Lung (tissue), 12 donors: ENCODE data around the gene MINDY4B. TPM values are rescaled to one million over a fixed set of nuclear protein-coding genes. Genes with fewer than 3 reads are reported as not detected.
A peak's percentile ranks its signal among the peaks of the same experiment; 100 is the strongest.

Experiments used
- ATAC-seq: fragments of 200-7000 bp; cut with Tn5 transposase; one replicate; pipeline ENCODE4 v1.9.1; 2020; ENCODE audit warnings: moderate number of reproducible peaks; ENCODE audit not compliant: insufficient read depth, low FRiP score
- DNase-seq, 3 donors: peaks; one replicate each; pipeline ENCODE4 v3.0.0-alpha.2; 2013 to 2017
- H3K27ac ChIP-seq, 2 donors: one replicate each; pipeline ENCODE4 v1.5.1; 2013; ENCODE audit warnings: mild to moderate bottlenecking in 2 of 2, moderate library complexity in 2 of 2, control low read depth in 1 of 2, inconsistent platforms in 1 of 2, low read depth in 1 of 2, low read length in 1 of 2
- H3K27me3 ChIP-seq, 3 donors: one replicate each; pipeline ENCODE4 v1.5.1; 2013; ENCODE audit warnings: low read length in 2 of 3; ENCODE audit not compliant: control insufficient read depth in 3 of 3, insufficient read depth in 3 of 3
- H3K36me3 ChIP-seq, 4 donors: one replicate each; pipeline ENCODE4 v1.5.1; 2013; ENCODE audit warnings: low read length in 4 of 4, mild to moderate bottlenecking in 1 of 4, moderate library complexity in 1 of 4; ENCODE audit not compliant: control insufficient read depth in 4 of 4, insufficient read depth in 4 of 4
- H3K4me1 ChIP-seq, 5 donors: one replicate each; pipeline ENCODE4 v1.5.1; 2013; ENCODE audit warnings: low read length in 5 of 5, mild to moderate bottlenecking in 2 of 5, moderate library complexity in 1 of 5; ENCODE audit not compliant: control insufficient read depth in 5 of 5, insufficient read depth in 5 of 5
- H3K4me3 ChIP-seq: one replicate; pipeline ENCODE4 v1.5.1; 2013; ENCODE audit warnings: mild to moderate bottlenecking, control low read depth, moderate library complexity
- H3K9ac ChIP-seq, 2 donors: one replicate each; pipeline ENCODE4 v1.5.1; 2013; ENCODE audit warnings: low read length in 2 of 2, control low read depth in 1 of 2; ENCODE audit not compliant: insufficient read depth in 1 of 2
- H3K9me3 ChIP-seq, 4 donors: one replicate each; pipeline ENCODE4 v1.5.1; 2013; ENCODE audit warnings: low read length in 3 of 4, mild to moderate bottlenecking in 1 of 4, moderate library complexity in 1 of 4; ENCODE audit not compliant: control insufficient read depth in 4 of 4, insufficient read depth in 3 of 4
- CTCF ChIP-seq: IDR thresholded peaks from 2 replicates; pipeline ENCODE4 v1.5.1; 2012; ENCODE audit warnings: mild to moderate bottlenecking; ENCODE audit errors: control extremely low read depth, extremely low read depth
- WGBS, 2 donors: extraction: QIAGEN DNeasy Blood & Tissue Kit; methylation state at CpG; one replicate each; pipeline ENCODE4 v1.1.7; 2013; 5-methylcytosine and 5-hydroxymethylcytosine counted together
- polyA plus RNA-seq, 2 donors: library from polyadenylated mRNA; stranded (reverse); fragments of 200-250 nt; gene quantifications; one replicate each; pipeline ENCODE4 v1.2.1, GENCODE V29; 2013
- total RNA-seq, 2 donors: library from RNA; depleted of rRNA in 1 of 2; stranded (reverse); fragments of >200 nt in 1 of 2; gene quantifications; one replicate each; pipeline ENCODE4 v1.2.1, GENCODE V29; 2014 to 2021
- donor health status: control.
- donor health status: control.
- donor health status: Bipolar disorder and iron deficiency.
- donor health status: healthy.
- donor health status: DM: yes; HTN: yes; CAD: no.

MINDY4B gene
- total and polyA plus RNA-seq, 4 donors, result not detected

GRCh38 chr3:150913133-150913922, 8.1 kb upstream of the MINDY4B start:
- DNase-seq, result peak; percentile 68 to 73 (median 71)
- no peak for TF ChIP-seq CTCF
- no peak overlapping the region for H3K9ac ChIP-seq
- no peaks in the 10 kb centered on the region for H3K27me3 ChIP-seq
- no peaks in the 10 kb centered on the region for H3K36me3 ChIP-seq
- H3K9me3 ChIP-seq, result peaks cover 0 to 2% (median 0%) of the 10 kb centered on the region in 4 donors
- no peak overlapping the region for H3K4me3 ChIP-seq
- no peak for ATAC-seq
- H3K27ac ChIP-seq, result no peak overlapping the region
- 46 to 53% methylated on average over 4 of the region's 4 CpGs for WGBS, 2 donors
- peaks cover 0 to 13% (median 0%) of the 10 kb centered on the region in 5 donors for H3K4me1 ChIP-seq

GRCh38 chr3:150912501-150912900, 7.3 kb upstream of the MINDY4B start:
- H3K36me3 ChIP-seq, result no peaks in the 10 kb centered on the region
- 51 to 66% methylated on average over 3 of the region's 3 CpGs for WGBS, 2 donors
- no peak for ATAC-seq
- no peak overlapping the region for H3K4me3 ChIP-seq
- TF ChIP-seq CTCF, result no peak
- DNase-seq, result no peak
- H3K27ac ChIP-seq, result no peak overlapping the region
- peaks cover 0 to 13% (median 0%) of the 10 kb centered on the region in 5 donors for H3K4me1 ChIP-seq
- H3K9ac ChIP-seq, result no peak overlapping the region
- peaks cover 0 to 2% (median 0%) of the 10 kb centered on the region in 4 donors for H3K9me3 ChIP-seq
- no peaks in the 10 kb centered on the region for H3K27me3 ChIP-seq

GRCh38 chr3:150911771-150912170, 6.5 kb upstream of the MINDY4B start:
- DNase-seq, result no peak
- H3K36me3 ChIP-seq, result no peaks in the 10 kb centered on the region
- H3K4me3 ChIP-seq, result no peak overlapping the region
- no peak for TF ChIP-seq CTCF
- H3K4me1 ChIP-seq, result peaks cover 0 to 13% (median 0%) of the 10 kb centered on the region in 5 donors
- ATAC-seq, result no peak
- H3K27me3 ChIP-seq, result no peaks in the 10 kb centered on the region
- H3K9me3 ChIP-seq, result peaks cover 0 to 3% (median under 1%) of the 10 kb centered on the region in 4 donors
- H3K9ac ChIP-seq, result no peak overlapping the region
- no peak overlapping the region for H3K27ac ChIP-seq
